ENCODE measurements around the gene ATRIP. TPM values are rescaled to one million over a fixed set of nuclear protein-coding genes. Genes with fewer than 3 reads are reported as not detected.

The ATRIP gene
- total RNA-seq, 2 donors from 2014 or later: 3.2 to 8.6 TPM

- DNase-seq: no peak
- Histone ChIP-seq H3K9me3 (no peaks in the 10 kb centered on the region), H3K9ac (ENCODE audit: low read depth in 2 of 2, low read length in 2 of 2) (no peak overlapping the region), H3K4me1 (peaks cover 30% of the 10 kb centered on the region), H3K27me3 (no peaks in the 10 kb centered on the region), H3K4me3 (no peak overlapping the region), H3K36me3 (no peaks in the 10 kb centered on the region), H3K27ac (no peak overlapping the region)
- intact Hi-C loops (cut with DNase I): loop anchor here (2.0 to 5.0 kb wide), 3 partner anchors 36 to 245 kb away; no protein-coding TSS in a partner anchor
- no peak for TF ChIP-seq CTCF (IDR thresholded peaks at IDR 0.05)
Measured at GRCh38 chr3:48436855-48437254, 9.7 kb upstream of the ATRIP start.

- TF ChIP-seq CTCF (IDR thresholded peaks at IDR 0.05): no peak
- peaks cover 30% of the 10 kb centered on the region for H3K4me1 ChIP-seq
- H3K4me3 ChIP-seq: no peak overlapping the region
- H3K9ac ChIP-seq (ENCODE audit: low read depth in 2 of 2, low read length in 2 of 2): no peak overlapping the region
- H3K27ac ChIP-seq: no peak overlapping the region
- no peaks in the 10 kb centered on the region for H3K9me3 ChIP-seq
- no peaks in the 10 kb centered on the region for H3K36me3 ChIP-seq
- no peaks in the 10 kb centered on the region for H3K27me3 ChIP-seq
- intact Hi-C loops (cut with DNase I): loop anchor here (2.0 to 5.0 kb wide), 3 partner anchors 37 to 246 kb away; no protein-coding TSS in a partner anchor
- no peak for DNase-seq
Measured at GRCh38 chr3:48437812-48438211, 8.7 kb upstream of the ATRIP start.

- H3K9me3 ChIP-seq: no peaks in the 10 kb centered on the region
- H3K27me3 ChIP-seq: no peaks in the 10 kb centered on the region
- DNase-seq: peak; percentile 99
- H3K9ac ChIP-seq (ENCODE audit: low read depth in 2 of 2, low read length in 2 of 2): peak within 1 kb of the TSS; percentile 93 to 94
- TF ChIP-seq CTCF (IDR thresholded peaks at IDR 0.05): no peak
- peak within 1 kb of the TSS; percentile 77 for H3K4me3 ChIP-seq
- H3K27ac ChIP-seq: peak within 1 kb of the TSS; percentile 83
- H3K4me1 ChIP-seq: peaks cover 8% of the 10 kb centered on the region
- H3K36me3 ChIP-seq: no peaks in the 10 kb centered on the region
- intact Hi-C loops (cut with DNase I): loop anchor here (5.0 kb wide), 1 partner anchor 248 kb away; no protein-coding TSS in a partner anchor
Measured at GRCh38 chr3:48439820-48440589, 6.5 kb upstream of the ATRIP start, which contains the start of the genes CCDC51 and TMA7. TSS of gene CCDC51 (minus strand) at chr3:48440119. CDS start at chr3:48435128, 4,991 bp downstream. TSS of gene TMA7 (plus strand) at chr3:48440257. CDS start at chr3:48440297, 40 bp downstream.

- TF ChIP-seq CTCF (IDR thresholded peaks at IDR 0.05): no peak
- peak overlapping the region; percentile 93 to 94 for H3K9ac ChIP-seq (ENCODE audit: low read depth in 2 of 2, low read length in 2 of 2)
- intact Hi-C loops (cut with DNase I): no loop called here
- no peaks in the 10 kb centered on the region for H3K27me3 ChIP-seq
- DNase-seq: no peak
- H3K4me1 ChIP-seq: peaks cover 7% of the 10 kb centered on the region
- H3K9me3 ChIP-seq: no peaks in the 10 kb centered on the region
- H3K27ac ChIP-seq: peak overlapping the region; percentile 83
- H3K4me3 ChIP-seq: peak overlapping the region; percentile 77
- H3K36me3 ChIP-seq: no peaks in the 10 kb centered on the region
Measured at GRCh38 chr3:48440590-48440958, 6.0 kb upstream of the ATRIP start.

GRCh38 chr3:48441940-48442339, 4.6 kb upstream of the ATRIP start:
- H3K9ac ChIP-seq (ENCODE audit: low read depth in 2 of 2, low read length in 2 of 2): no peak overlapping the region
- H3K36me3 ChIP-seq: no peaks in the 10 kb centered on the region
- no peak for DNase-seq
- no peak for TF ChIP-seq CTCF (IDR thresholded peaks at IDR 0.05)
- H3K9me3 ChIP-seq: no peaks in the 10 kb centered on the region
- H3K27me3 ChIP-seq: no peaks in the 10 kb centered on the region
- H3K4me3 ChIP-seq: no peak overlapping the region
- no peak overlapping the region for H3K27ac ChIP-seq
- H3K4me1 ChIP-seq: peaks cover 7% of the 10 kb centered on the region
- intact Hi-C loops (cut with DNase I): no loop called here

Data from colonic mucosa (tissue), 4 donors.